ENCODE data around the gene POU3F2.
A peak's percentile ranks its signal among the peaks of the same experiment; 100 is the strongest.

POU3F2 gene

GRCh38 chr6:98844244-98845210, 10.2 kb downstream of the POU3F2 start:
- H3K9me3 ChIP-seq (ENCODE audit: low read depth, low read length), result no peaks in the 10 kb centered on the region
- TF ChIP-seq FOXP2 (optimal IDR thresholded peaks at IDR 0.05; ENCODE audit: control extremely low read depth, extremely low read length, insufficient read depth) (no peak), POLR2AphosphoS5 (IDR thresholded peaks at IDR 0.05; ENCODE audit: borderline replicate concordance, low read depth, low read length) (peak; percentile 56; the same call in 1 of the 2 replicates), EZH2 (IDR thresholded peaks at IDR 0.05) (no peak)
- H3K27ac ChIP-seq, result peak overlapping the region; percentile 99
- peak overlapping the region; percentile 99 for H3K4me3 ChIP-seq
- DNase-seq (ENCODE audit: low read depth, low spot score), result no peak
- peak overlapping the region; percentile 98 for H3K9ac ChIP-seq (ENCODE audit: insufficient read length)
- peaks cover 71% of the 10 kb centered on the region for H3K36me3 ChIP-seq (ENCODE audit: insufficient read depth, low read length)

DNA sequence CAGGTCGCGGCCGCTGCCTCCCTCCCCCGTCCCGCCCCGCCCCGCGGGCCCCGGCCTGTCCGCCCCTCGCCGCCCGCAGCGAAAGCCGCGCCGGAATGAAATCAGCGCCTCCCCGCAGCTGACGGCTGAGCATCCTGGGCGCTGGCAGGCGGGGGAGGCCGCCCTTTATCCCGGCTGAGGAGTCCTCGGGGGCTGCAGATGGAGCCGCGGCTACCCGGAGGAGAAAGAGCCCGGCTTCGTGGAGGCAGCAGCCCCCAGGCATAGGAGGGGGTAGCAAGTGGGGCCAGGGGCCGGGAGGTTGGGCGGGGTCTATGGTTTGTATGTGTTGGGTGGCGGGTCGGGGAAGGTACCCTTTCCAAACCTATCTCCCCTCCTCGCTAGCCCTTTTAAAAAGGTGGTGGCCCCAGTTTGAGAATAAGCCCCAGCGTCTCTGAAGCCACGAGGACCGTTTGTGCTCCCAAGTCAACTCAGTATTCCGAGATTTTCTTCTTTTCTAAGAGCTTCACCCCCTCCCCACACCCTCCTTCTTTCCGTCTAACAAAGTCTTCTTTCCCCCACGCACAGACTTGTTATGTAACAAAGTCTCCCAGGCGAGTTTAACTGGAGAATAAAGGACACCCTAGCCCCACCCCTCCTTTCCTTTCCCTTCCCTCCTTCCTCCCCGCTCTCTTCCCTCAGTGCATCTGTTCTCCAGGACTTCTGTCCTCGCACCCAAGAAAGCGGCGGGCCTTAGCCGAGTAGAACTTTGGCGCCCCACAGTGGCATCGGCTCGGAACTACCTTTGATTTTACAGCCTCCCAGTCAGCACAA, 11.0 kb downstream of the POU3F2 start:
- H3K4me3 ChIP-seq, result peak overlapping the region; percentile 99
- H3K9ac ChIP-seq (ENCODE audit: insufficient read length), result peak overlapping the region; percentile 98
- peak; percentile 98 for DNase-seq (ENCODE audit: low read depth, low spot score)
- peaks cover 71% of the 10 kb centered on the region for H3K36me3 ChIP-seq (ENCODE audit: insufficient read depth, low read length)
- H3K27ac ChIP-seq, result peak overlapping the region; percentile 99
- TF ChIP-seq EZH2 (IDR thresholded peaks at IDR 0.05) (no peak), FOXP2 (optimal IDR thresholded peaks at IDR 0.05; ENCODE audit: control extremely low read depth, extremely low read length, insufficient read depth) (peak; percentile 74), POLR2AphosphoS5 (IDR thresholded peaks at IDR 0.05; ENCODE audit: borderline replicate concordance, low read depth, low read length) (peak; percentile 92)
- H3K9me3 ChIP-seq (ENCODE audit: low read depth, low read length), result no peaks in the 10 kb centered on the region

DNA sequence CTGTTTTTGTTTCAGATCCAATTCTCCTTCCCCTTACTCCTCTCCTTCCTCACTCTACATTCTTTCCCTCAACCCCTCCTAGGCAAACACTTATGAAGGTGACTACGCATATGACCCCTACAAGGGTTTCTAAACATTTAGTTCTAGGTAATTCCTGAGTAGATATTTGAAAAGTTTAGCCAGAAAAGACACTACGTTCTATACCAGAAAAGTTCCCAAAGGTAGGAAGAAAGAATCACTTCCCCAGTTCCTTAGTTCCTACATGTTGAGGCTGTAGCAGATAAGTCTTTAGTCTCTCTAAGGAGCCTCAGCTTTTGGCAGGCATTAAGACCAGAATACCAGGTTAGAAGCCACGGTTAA, 11.6 kb downstream of the POU3F2 start:
- no peaks in the 10 kb centered on the region for H3K9me3 ChIP-seq (ENCODE audit: low read depth, low read length)
- TF ChIP-seq EZH2 (IDR thresholded peaks at IDR 0.05) (no peak), POLR2AphosphoS5 (IDR thresholded peaks at IDR 0.05; ENCODE audit: borderline replicate concordance, low read depth, low read length) (no peak), FOXP2 (optimal IDR thresholded peaks at IDR 0.05; ENCODE audit: control extremely low read depth, extremely low read length, insufficient read depth) (no peak)
- H3K4me3 ChIP-seq, result peak overlapping the region; percentile 25; the same call in 1 of the 2 replicates
- peaks cover 65% of the 10 kb centered on the region for H3K36me3 ChIP-seq (ENCODE audit: insufficient read depth, low read length)
- H3K9ac ChIP-seq (ENCODE audit: insufficient read length), result peak overlapping the region; percentile 70
- no peak for DNase-seq (ENCODE audit: low read depth, low spot score)
- H3K27ac ChIP-seq, result peak overlapping the region; percentile 99

DNA sequence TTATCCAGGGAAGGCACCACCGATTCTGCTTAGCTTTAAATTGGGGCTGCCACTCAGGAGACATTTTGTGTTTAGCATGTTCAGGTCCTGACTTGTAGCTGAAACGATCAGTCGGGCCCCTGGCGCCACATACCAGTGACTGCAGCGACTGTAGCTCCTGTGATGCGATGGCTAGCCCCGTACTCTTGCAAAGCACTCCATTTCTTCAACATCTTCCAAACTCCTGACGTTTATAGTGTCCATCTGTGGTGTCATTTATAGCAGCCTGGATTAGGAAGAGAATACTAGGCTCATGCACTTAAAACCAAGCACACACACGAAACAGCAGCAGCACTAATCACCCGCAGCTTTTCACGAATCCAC, 13.0 kb downstream of the POU3F2 start:
- Histone ChIP-seq H3K27ac (no peak overlapping the region), H3K36me3 (ENCODE audit: insufficient read depth, low read length) (peaks cover 51% of the 10 kb centered on the region), H3K9me3 (ENCODE audit: low read depth, low read length) (no peaks in the 10 kb centered on the region), H3K4me3 (no peak overlapping the region), H3K9ac (ENCODE audit: insufficient read length) (no peak overlapping the region)
- TF ChIP-seq POLR2AphosphoS5 (IDR thresholded peaks at IDR 0.05; ENCODE audit: borderline replicate concordance, low read depth, low read length) (no peak), EZH2 (IDR thresholded peaks at IDR 0.05) (no peak), FOXP2 (optimal IDR thresholded peaks at IDR 0.05; ENCODE audit: control extremely low read depth, extremely low read length, insufficient read depth) (no peak)
- no peak for DNase-seq (ENCODE audit: low read depth, low spot score)

DNA sequence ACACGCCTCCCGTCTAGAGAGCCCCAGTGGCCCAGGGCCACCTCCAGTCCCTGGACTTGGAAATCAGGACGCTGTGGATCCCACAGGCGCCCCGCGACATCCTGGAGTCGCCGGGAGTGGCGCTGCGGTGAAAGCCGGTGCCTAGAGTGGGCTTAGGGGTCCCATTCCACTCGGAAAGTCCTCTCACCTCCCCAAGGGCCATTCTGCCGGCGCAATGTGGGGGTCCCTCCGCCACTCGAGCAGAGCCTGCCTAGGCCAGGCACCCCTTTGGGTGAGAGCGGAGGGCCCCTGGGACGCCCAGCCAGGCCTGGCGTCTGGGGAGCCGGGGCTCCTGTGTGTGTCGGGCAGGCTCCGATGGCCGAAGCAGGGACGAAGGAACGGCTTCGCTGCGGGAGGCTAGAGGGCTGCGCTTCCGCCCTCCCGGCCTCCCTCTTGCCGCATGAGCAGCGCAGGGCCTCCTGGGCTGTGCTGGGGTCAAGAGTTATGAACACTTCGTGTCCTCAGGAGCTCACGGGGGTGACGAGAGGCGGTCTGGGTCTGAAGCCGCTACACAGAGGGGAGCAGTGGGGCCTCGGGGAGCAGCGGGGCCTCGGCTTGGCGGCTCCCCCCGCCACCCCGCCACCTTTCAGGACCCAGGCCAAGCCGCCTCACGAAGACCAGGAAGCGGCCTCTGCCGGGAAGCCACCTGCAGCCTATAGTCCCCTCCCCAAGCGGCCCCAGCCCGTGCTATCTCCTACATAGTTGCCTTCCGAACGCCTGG, 13.6 kb downstream of the POU3F2 start:
- Histone ChIP-seq H3K27ac (0 out of 2 replicates have a peak overlapping the region, but pooled peaks have one; percentile 28), H3K9ac (ENCODE audit: insufficient read length) (no peak overlapping the region), H3K36me3 (ENCODE audit: insufficient read depth, low read length) (peaks cover 46% of the 10 kb centered on the region), H3K9me3 (ENCODE audit: low read depth, low read length) (no peaks in the 10 kb centered on the region), H3K4me3 (no peak overlapping the region)
- TF ChIP-seq FOXP2 (optimal IDR thresholded peaks at IDR 0.05; ENCODE audit: control extremely low read depth, extremely low read length, insufficient read depth), result no peak
- peak; percentile 3; the same call in 1 of the 2 replicates for TF ChIP-seq POLR2AphosphoS5 (IDR thresholded peaks at IDR 0.05; ENCODE audit: borderline replicate concordance, low read depth, low read length)
- no peak for TF ChIP-seq EZH2 (IDR thresholded peaks at IDR 0.05)
- no peak for DNase-seq (ENCODE audit: low read depth, low spot score)

GRCh38 chr6:98848539-98849242, 14.3 kb downstream of the POU3F2 start:
- no peak for DNase-seq (ENCODE audit: low read depth, low spot score)
- no peak overlapping the region for H3K9ac ChIP-seq (ENCODE audit: insufficient read length)
- TF ChIP-seq POLR2AphosphoS5 (IDR thresholded peaks at IDR 0.05; ENCODE audit: borderline replicate concordance, low read depth, low read length), result peak; percentile 10; the same call in 1 of the 2 replicates
- no peak for TF ChIP-seq EZH2 (IDR thresholded peaks at IDR 0.05)
- no peak for TF ChIP-seq FOXP2 (optimal IDR thresholded peaks at IDR 0.05; ENCODE audit: control extremely low read depth, extremely low read length, insufficient read depth)
- H3K36me3 ChIP-seq (ENCODE audit: insufficient read depth, low read length), result peaks cover 45% of the 10 kb centered on the region
- no peaks in the 10 kb centered on the region for H3K9me3 ChIP-seq (ENCODE audit: low read depth, low read length)
- no peak overlapping the region for H3K4me3 ChIP-seq
- H3K27ac ChIP-seq, result peak overlapping the region; percentile 37; the same call in 1 of the 2 replicates

DNA sequence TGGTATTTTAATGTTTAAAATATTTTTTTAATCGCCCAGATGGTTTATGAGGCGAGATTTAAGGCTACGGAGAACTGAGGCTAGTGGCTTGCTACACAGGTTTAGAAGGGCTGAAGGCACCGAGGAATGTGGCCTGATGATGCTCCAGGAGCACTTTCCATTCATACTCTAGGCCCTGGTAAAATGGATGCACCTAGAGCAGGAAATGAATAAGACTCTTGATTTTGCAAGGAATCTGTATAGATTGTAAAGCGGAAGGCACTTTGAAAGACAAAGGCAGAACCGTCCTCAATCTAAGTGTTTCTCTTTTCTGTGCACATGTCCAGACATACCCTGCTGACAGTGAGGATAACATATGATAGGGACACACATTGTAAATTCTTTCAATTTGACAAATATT, 30.1 kb downstream of the POU3F2 start:
- peaks cover 12% of the 10 kb centered on the region; the same call in 1 of the 2 replicates for H3K36me3 ChIP-seq (ENCODE audit: insufficient read depth, low read length)
- no peak for DNase-seq (ENCODE audit: low read depth, low spot score)
- no peak overlapping the region for H3K9ac ChIP-seq (ENCODE audit: insufficient read length)
- H3K27ac ChIP-seq, result no peak overlapping the region
- no peak for TF ChIP-seq EZH2 (IDR thresholded peaks at IDR 0.05)
- no peak for TF ChIP-seq FOXP2 (optimal IDR thresholded peaks at IDR 0.05; ENCODE audit: control extremely low read depth, extremely low read length, insufficient read depth)
- no peak for TF ChIP-seq POLR2AphosphoS5 (IDR thresholded peaks at IDR 0.05; ENCODE audit: borderline replicate concordance, low read depth, low read length)
- no peak overlapping the region for H3K4me3 ChIP-seq
- H3K9me3 ChIP-seq (ENCODE audit: low read depth, low read length), result no peaks in the 10 kb centered on the region

Measured in SK-N-MC (cell line).